Activated CD8-positive, alpha-beta memory T cell treated with anti-CD3 and anti-CD28 coated beads for 1 hour (primary cell): ENCODE measurements around the gene CALB2.

Experiments used
- DNase-seq, 2 donors: peaks; one replicate each; pipeline ENCODE4 v3.0.0-alpha.2; 2020; ENCODE audit warnings: low read depth in 1 of 2; ENCODE audit errors: extremely low read depth in 1 of 2

Gene CALB2

GRCh38 chr16:71426069-71426879, 67.8 kb downstream of the CALB2 start:
- no peak for DNase-seq

GRCh38 chr16:71426880-71427615, 68.5 kb downstream of the CALB2 start:
- DNase-seq, result no peak

- DNase-seq, result no peak
Measured at GRCh38 chr16:71428385-71428784, 69.9 kb downstream of the CALB2 start.

- DNase-seq, result no peak
Measured at GRCh38 chr16:71428883-71429282, 70.4 kb downstream of the CALB2 start.

- DNase-seq, result no peak
Measured at GRCh38 chr16:71429581-71429980, 71.1 kb downstream of the CALB2 start.

- no peak for DNase-seq
Measured at GRCh38 chr16:71430744-71431143, 72.2 kb downstream of the CALB2 start.

- DNase-seq, result no peak
Measured at GRCh38 chr16:71431176-71431575, 72.7 kb downstream of the CALB2 start.

GRCh38 chr16:71431991-71432390, 73.5 kb downstream of the CALB2 start:
- no peak for DNase-seq

GRCh38 chr16:71432906-71433305, 74.4 kb downstream of the CALB2 start:
- DNase-seq, result no peak

GRCh38 chr16:71436473-71436872, 78.0 kb downstream of the CALB2 start:
- DNase-seq, result no peak

GRCh38 chr16:71439523-71439922, 81.0 kb downstream of the CALB2 start:
- DNase-seq, result no peak
